RPMI7951 (cell line): ENCODE data around the gene EFNA3. TPM values are rescaled to one million over a fixed set of nuclear protein-coding genes. Genes with fewer than 3 reads are reported as not detected.

Experiments
- DNase-seq: peaks from one replicate; pipeline ENCODE4 v3.0.0-alpha.2; 2012; ENCODE audit warnings: low read depth
- total RNA-seq: library from RNA; depleted of rRNA; stranded (reverse); fragments of >200 nt; shearing (Covaris generic); gene quantifications from 2 replicates; pipeline ENCODE4 v1.2.3, GENCODE V29; 2014

The EFNA3 gene
- total RNA-seq, 1 experiment from 2014 or later: 0.48 TPM

- DNase-seq: no peak
Measured at GRCh38 chr1:155083052-155083541, 4.5 kb downstream of the EFNA3 start.

GRCh38 chr1:155083865-155084721 is 5.5 kb downstream of the EFNA3 start:
- DNase-seq: peak; percentile 24

DNA sequence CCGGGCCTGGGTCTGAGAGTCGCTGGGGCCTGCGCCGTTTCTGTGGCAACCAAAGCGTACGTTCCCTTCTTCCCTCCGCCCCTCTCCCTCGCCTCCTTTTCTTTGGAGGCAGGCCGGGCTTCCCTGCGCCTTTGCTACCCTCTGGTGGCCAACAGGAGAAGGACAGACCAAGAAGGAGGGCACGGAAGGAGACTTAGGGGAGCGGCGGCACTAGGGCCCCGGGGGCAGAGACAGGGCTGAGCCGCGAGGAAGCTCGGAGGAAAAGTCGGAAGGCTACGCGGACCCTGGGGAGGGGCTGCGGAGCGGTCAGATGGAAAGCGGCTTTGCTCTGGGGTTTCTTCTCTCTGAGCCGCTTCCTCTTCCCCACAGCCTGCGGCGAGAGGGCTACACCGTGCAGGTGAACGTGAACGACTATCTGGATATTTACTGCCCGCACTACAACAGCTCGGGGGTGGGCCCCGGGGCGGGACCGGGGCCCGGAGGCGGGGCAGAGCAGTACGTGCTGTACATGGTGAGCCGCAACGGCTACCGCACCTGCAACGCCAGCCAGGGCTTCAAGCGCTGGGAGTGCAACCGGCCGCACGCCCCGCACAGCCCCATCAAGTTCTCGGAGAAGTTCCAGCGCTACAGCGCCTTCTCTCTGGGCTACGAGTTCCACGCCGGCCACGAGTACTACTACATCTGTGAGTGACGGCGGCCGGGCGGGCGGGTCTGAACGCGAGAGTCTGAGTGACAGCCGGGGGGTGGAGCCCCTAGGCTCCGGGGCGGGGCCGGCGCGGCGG is 6.3 kb downstream of the EFNA3 start:
- peak; percentile 85 for DNase-seq

- DNase-seq: peak; percentile 37
Measured at GRCh38 chr1:155085504-155086127, 7.0 kb downstream of the EFNA3 start.

DNA sequence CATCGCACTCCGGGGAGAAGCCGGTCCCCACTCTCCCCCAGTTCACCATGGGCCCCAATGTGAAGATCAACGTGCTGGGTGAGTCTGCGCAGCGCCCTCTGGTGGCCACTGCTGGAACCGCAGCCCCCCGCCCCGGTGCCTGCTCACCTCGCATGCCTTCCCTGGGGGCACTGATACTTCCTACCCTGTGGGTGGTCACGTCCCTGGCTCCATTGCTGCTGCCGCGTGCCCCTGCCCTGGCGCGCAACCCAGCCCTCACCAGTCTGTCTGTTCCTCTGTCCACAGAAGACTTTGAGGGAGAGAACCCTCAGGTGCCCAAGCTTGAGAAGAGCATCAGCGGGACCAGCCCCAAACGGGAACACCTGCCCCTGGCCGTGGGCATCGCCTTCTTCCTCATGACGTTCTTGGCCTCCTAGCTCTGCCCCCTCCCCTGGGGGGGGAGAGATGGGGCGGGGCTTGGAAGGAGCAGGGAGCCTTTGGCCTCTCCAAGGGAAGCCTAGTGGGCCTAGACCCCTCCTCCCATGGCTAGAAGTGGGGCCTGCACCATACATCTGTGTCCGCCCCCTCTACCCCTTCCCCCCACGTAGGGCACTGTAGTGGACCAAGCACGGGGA is 7.6 kb downstream of the EFNA3 start:
- DNase-seq: peak; percentile 38

GRCh38 chr1:155086856-155087535 is 8.4 kb downstream of the EFNA3 start:
- DNase-seq: no peak

- DNase-seq: peak; percentile 52
Measured at GRCh38 chr1:155091071-155092051, 12.7 kb downstream of the EFNA3 start.

DNA sequence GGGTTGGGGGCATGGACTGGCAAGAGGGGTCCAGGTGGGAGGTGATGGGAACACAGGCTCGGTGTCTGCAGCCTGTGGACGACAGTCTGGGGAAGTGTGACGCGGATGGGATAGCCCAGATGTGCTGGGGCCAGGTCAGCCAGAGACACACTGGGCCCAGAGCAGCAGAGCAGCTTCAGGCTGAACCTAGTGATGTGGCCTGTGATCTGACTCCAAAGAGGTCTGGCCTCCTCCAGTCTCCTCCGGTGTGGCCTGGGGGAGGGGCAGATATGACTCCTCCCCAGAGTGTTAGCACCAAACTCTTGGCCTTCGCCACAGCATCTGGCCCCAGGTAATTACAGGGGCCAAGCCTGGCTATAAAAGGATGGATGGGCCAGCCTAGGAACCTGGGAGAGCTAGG is 13.5 kb downstream of the EFNA3 start:
- no peak for DNase-seq

- no peak for DNase-seq
Measured at GRCh38 chr1:155092641-155093040, 14.0 kb downstream of the EFNA3 start.

GRCh38 chr1:155093911-155094621 is 15.4 kb downstream of the EFNA3 start:
- DNase-seq: peak; percentile 52

DNA sequence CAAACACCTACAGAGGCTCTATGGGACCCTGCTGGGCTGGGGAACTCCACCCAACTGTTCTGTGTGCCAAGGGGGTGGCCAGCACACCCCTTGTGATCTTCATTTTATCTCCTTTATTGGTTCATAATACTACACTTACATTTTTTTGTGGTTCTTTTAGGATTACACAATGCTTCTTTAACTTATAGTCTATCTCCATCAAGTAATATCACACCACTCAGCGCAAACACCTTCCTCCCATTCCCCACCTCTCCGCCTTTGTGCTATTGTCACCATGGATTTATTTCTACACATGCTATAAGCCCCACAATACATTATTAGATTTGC is 15.9 kb downstream of the EFNA3 start:
- DNase-seq: no peak

DNA sequence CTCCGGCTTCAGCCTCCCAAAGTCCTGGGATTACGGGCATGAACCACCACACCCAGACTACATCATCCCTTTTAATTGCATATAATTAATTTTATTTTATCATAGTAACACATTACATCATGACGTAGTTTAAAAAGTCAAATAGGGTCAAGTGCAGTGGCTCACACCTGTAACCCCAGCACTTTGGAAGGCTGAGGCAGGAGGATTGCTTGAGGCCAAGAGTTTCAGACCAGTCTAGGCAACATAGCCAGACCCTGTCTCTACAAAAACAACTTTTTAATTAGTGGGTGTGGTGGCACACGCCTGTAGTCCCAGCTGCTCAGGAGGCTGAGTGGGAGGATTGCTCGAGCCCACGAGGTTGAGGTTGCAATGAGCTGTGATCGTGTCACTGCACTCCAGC is 20.7 kb downstream of the EFNA3 start:
- no peak for DNase-seq

DNA sequence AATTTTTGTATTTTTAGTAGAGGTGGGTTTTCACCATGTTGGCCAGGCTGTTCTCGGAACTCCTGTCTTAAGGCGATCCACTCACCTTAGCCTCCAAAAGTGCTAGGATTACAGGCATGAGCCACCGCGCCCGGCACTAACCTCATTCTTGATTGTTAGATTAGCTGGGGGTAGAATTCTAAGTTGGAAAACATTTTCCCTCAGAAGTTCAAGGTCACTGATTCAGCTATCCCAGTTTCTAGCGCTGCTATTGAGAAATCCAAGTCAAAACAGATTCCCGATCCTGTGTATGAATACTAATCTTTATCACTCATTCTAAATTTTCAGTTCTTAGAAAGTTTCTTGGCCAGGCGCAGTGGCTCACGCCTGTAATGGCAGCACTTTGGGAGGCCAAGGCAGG is 24.7 kb downstream of the EFNA3 start:
- no peak for DNase-seq

DNA sequence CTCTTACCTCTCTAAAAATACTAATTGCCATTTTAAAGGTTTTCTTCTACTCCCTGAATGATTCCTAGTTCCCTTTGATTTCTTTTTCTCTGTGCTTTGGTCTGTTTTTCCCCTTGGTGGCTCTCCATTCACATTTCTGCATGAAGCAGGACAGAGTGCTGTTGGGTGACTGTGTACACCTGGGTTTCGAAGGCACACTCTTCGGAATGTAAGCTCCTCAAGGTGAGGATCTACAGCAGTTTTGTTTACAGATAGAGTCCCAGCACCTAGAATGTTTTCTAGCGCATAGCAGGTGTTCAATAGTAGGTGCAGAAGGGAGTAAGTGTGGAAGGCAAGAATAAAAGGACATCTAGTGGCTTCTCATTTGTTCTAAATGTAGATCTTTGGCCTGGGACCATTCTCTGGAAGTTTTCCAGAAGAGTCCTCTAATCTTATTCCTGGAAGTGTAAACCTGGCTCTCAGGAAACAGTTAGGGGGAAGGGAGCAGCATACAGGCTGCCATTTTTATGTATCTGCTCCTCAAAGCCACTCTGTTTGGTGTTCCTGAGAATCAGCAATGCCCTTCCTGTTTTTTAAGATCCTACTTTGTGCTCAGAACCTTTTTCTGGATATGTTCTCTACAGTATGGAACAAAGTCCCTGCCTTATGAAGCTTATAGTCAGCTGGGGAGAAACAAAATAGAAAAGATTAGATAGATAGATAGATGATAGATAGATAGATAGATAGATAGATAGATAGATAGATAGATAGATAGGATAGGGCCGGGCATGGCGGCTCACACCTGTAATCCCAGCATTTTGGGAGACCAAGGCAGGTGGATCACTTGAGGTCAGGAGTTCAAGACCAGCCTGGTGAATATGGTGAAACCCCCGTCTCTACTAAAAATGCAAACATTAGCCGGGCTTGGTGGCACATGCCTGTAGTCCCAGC is 26.2 kb downstream of the EFNA3 start:
- DNase-seq: no peak

GRCh38 chr1:155105604-155106011 is 27.0 kb downstream of the EFNA3 start:
- no peak for DNase-seq

- no peak for DNase-seq
Measured at GRCh38 chr1:155106862-155107261, 28.2 kb downstream of the EFNA3 start.

DNA sequence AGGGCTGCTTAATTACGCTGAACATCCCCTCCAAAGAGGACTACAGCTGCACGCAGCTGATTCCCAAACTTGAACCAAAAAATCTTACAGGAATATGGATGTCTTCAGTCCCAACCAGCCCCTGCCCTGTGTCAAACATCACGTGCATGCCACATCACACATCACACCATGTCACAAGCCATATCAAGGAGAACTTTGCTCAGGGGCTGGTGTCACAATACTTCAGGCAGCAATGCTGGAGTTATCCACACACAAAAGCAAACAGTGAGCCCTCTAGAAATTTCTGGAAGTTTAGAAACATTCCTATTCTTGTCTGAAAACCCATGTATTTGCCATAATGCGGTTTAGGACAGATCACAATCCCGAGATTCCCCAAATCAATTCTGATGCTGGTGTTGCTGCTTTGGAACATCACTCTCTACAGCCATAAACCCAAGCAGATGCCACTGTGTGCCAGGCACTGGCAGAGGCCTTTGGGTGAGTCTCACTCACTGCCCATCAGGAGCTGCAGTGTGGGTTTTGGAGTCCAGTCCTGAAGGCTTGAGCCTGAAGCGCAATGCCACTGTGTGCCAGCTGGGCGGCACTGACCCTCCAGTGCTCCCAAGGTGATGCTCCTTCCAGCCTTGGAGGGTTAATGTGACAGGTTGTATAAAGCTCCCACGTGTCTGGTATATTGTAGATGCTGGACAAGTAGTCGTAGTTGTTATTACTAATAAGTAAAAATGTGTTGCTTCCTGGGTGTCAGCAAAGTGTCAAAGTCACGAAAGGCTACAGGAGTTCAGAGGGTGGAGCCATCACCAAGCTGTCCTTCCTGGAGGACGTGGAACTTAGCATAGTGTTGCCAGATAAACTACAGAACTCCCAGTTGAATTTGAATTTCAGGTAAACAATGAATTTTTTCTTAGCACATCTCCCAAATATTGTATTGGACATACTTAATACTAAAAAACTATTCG is 28.9 kb downstream of the EFNA3 start:
- no peak for DNase-seq
